SK-N-SH (cell line): ENCODE data around the gene ZCCHC14. TPM values are rescaled to one million over a fixed set of nuclear protein-coding genes. Genes with fewer than 3 reads are reported as not detected.

Source experiments
- CTCF ChIA-PET: fragments of 300-600, 350-600 bp; formaldehyde crosslinking; extraction: SDS; loops from one replicate; lab custom pipeline; 2021; lab: Yijun Ruan, JAX
- POLR2A ChIA-PET: fragments of 350-600 bp; sonication (Branson Sonifier 250); formaldehyde crosslinking; extraction: SDS; loops from one replicate; lab custom pipeline; 2020; ENCODE audit warnings: antibody characterized with exemption, inconsistent platforms; lab: Yijun Ruan, JAX
- DNase-seq: peaks from one replicate; pipeline ENCODE4 v3.0.0; 2012
- H2AFZ ChIP-seq: fragments of 200-600 bp; sonication (generic); 2 replicates; pipeline ENCODE4 v1.8.1; 2016; ENCODE audit warnings: antibody characterized with exemption, mild to moderate bottlenecking, low read depth
- H3F3A ChIP-seq: fragments of 200-600 bp; sonication (generic); replicated peaks from 2 replicates; pipeline ENCODE3; 2016; ENCODE audit warnings: antibody characterized with exemption, mild to moderate bottlenecking; ENCODE audit not compliant: insufficient read depth
- H3K27ac ChIP-seq, 2 experiments: fragments of 200-500 bp in 1 of 2; fragments of 200-600 bp in 1 of 2; sonication (Bioruptor generic) in 1 of 2; sonication (generic), shearing (Covaris generic) in 1 of 2; 2 replicates each; pipeline versions ENCODE4 v1.5.1 to v1.6.1; 2014 to 2016; ENCODE audit warnings: low read depth in 2 of 2, inconsistent platforms in 1 of 2, low read length in 1 of 2, mild to moderate bottlenecking in 1 of 2, mixed read lengths in 1 of 2
- H3K27me3 ChIP-seq: fragments of 200-600 bp; sonication (generic), shearing (Covaris generic); 2 replicates; pipeline ENCODE4 v1.6.1; 2016; ENCODE audit warnings: mixed run types; ENCODE audit not compliant: insufficient read depth
- H3K36me3 ChIP-seq, 2 experiments: fragments of 200-500 bp in 1 of 2; fragments of 200-600 bp in 1 of 2; sonication (Bioruptor generic) in 1 of 2; sonication (generic) in 1 of 2; replicated peaks in 1 of 2; 2 replicates each; pipeline versions ENCODE3 to v1.5.1; 2014 to 2016; ENCODE audit warnings: low read length in 1 of 2, mild to moderate bottlenecking in 1 of 2; ENCODE audit not compliant: insufficient read depth in 2 of 2, control insufficient read depth in 1 of 2
- H3K4me1 ChIP-seq, 2 experiments: fragments of 200-500 bp in 1 of 2; fragments of 200-600 bp in 1 of 2; sonication (Bioruptor generic) in 1 of 2; sonication (generic), shearing (Covaris generic) in 1 of 2; 2 replicates each; pipeline versions ENCODE4 v1.5.1 to v1.6.1; 2014 to 2016; ENCODE audit warnings: low read depth in 1 of 2, low read length in 1 of 2, mixed run types in 1 of 2; ENCODE audit not compliant: insufficient read depth in 2 of 2, control insufficient read depth in 1 of 2
- H3K4me2 ChIP-seq: fragments of 200-600 bp; sonication (generic), shearing (Covaris generic); 2 replicates; pipeline ENCODE4 v1.6.1; 2017; ENCODE audit warnings: mixed run types
- H3K4me3 ChIP-seq, 2 experiments: fragments of 200-500 bp in 1 of 2; fragments of 200-600 bp in 1 of 2; sonication (Bioruptor generic) in 1 of 2; sonication (generic), shearing (Covaris generic) in 1 of 2; 2 replicates each; pipeline versions ENCODE4 v1.5.1 to v1.8.1; 2014 to 2016; ENCODE audit warnings: low read depth in 2 of 2, inconsistent platforms in 1 of 2, low read length in 1 of 2, mild to moderate bottlenecking in 1 of 2, mixed read lengths in 1 of 2, moderate library complexity in 1 of 2
- H3K79me2 ChIP-seq: fragments of 200-600 bp; sonication (generic); 2 replicates; pipeline ENCODE4 v1.8.1; 2017; ENCODE audit warnings: mild to moderate bottlenecking; ENCODE audit not compliant: insufficient read depth
- H3K9ac ChIP-seq: fragments of 200-600 bp; sonication (generic); 2 replicates; pipeline ENCODE4 v1.6.1; 2017; ENCODE audit warnings: mixed run types
- H3K9me2 ChIP-seq: fragments of 200-600 bp; sonication (generic); 2 replicates; pipeline ENCODE4 v1.6.1; 2017; ENCODE audit warnings: mixed run types
- H3K9me3 ChIP-seq: fragments of 200-600 bp; sonication (generic); 2 replicates; pipeline ENCODE4 v1.6.1; 2017; ENCODE audit warnings: mixed run types, mild to moderate bottlenecking, moderate library complexity
- H4K20me1 ChIP-seq: fragments of 200-600 bp; sonication (generic); 2 replicates; pipeline ENCODE4 v1.6.1; 2017; ENCODE audit warnings: mild to moderate bottlenecking, mixed run types; ENCODE audit not compliant: insufficient read depth
- CHD2 ChIP-seq: fragments of 150-350 bp; IDR thresholded peaks from 2 replicates; pipeline ENCODE4 v1.6.1; 2018; ENCODE audit warnings: low read length; ENCODE audit not compliant: partially characterized antibody
- CTCF ChIP-seq: fragments of 200-600 bp; sonication (generic); IDR thresholded peaks from 2 replicates; pipeline ENCODE4 v1.6.1; 2017; ENCODE audit warnings: antibody characterized with exemption, mild to moderate bottlenecking, moderate library complexity
- ELF1 ChIP-seq: IDR thresholded peaks from 2 replicates; pipeline ENCODE4 v1.4.0; 2012
- FOXJ3 ChIP-seq: sonication (generic); formaldehyde crosslinking; IDR thresholded peaks from 2 replicates; pipeline ENCODE4 v1.5.1; 2020; ENCODE audit warnings: mild to moderate bottlenecking, missing genetic modification reagents
- GABPA ChIP-seq: IDR thresholded peaks from 2 replicates; pipeline ENCODE4 v1.4.0; 2012; ENCODE audit warnings: low read depth, mild to moderate bottlenecking
- GATA2 ChIP-seq: sonication (generic); formaldehyde crosslinking; IDR thresholded peaks from 2 replicates; pipeline ENCODE4 v1.5.0; 2020; ENCODE audit warnings: mild to moderate bottlenecking, missing genetic modification reagents
- MAX ChIP-seq: IDR thresholded peaks from 2 replicates; pipeline ENCODE4 v1.4.0; 2012; ENCODE audit warnings: low read depth
- MXI1 ChIP-seq: IDR thresholded peaks from 2 replicates; pipeline ENCODE4 v1.6.1; 2012; ENCODE audit warnings: mild to moderate bottlenecking, low read depth, low read length, improper control_type of control experiment
- NRF1 ChIP-seq: IDR thresholded peaks from 2 replicates; pipeline ENCODE4 v1.6.1; 2012; ENCODE audit warnings: low read depth, mild to moderate bottlenecking, low read length
- PBX3 ChIP-seq: IDR thresholded peaks from 2 replicates; pipeline ENCODE4; 2012
- POLR2AphosphoS5 ChIP-seq: IDR thresholded peaks from 2 replicates; pipeline ENCODE4 v1.6.1; 2012; ENCODE audit warnings: low read depth, low read length
- RCOR1 ChIP-seq: fragments of 150-350 bp; IDR thresholded peaks from 2 replicates; pipeline ENCODE4 v1.6.1; 2017; ENCODE audit warnings: antibody characterized with exemption, low read length
- REST ChIP-seq: IDR thresholded peaks from 2 replicates; pipeline ENCODE4 v1.6.1; 2012; ENCODE audit warnings: mild to moderate bottlenecking, low read depth, low read length, moderate library complexity
- RXRA ChIP-seq: IDR thresholded peaks from 2 replicates; pipeline ENCODE4 v1.4.0; 2012; ENCODE audit warnings: low read depth, mild to moderate bottlenecking, borderline replicate concordance
- TCF12 ChIP-seq: IDR thresholded peaks from 2 replicates; pipeline ENCODE4 v1.4.0; 2012
- TEAD4 ChIP-seq: IDR thresholded peaks from 2 replicates; pipeline ENCODE4 v1.4.0; 2012; ENCODE audit warnings: mild to moderate bottlenecking, borderline replicate concordance; ENCODE audit not compliant: insufficient read depth
- USF1 ChIP-seq: IDR thresholded peaks from 2 replicates; pipeline ENCODE4 v1.4.0; 2012; ENCODE audit warnings: low read depth, borderline replicate concordance
- USF2 ChIP-seq: fragments of 150-350 bp; IDR thresholded peaks from 2 replicates; pipeline ENCODE4 v1.6.1; 2017; ENCODE audit warnings: antibody characterized with exemption, low read length, low read depth, borderline replicate concordance
- YY1 ChIP-seq: IDR thresholded peaks from 2 replicates; pipeline ENCODE4 v1.4.0; 2012; ENCODE audit warnings: low read depth, mild to moderate bottlenecking
- WGBS: methylation state at CpG from one replicate; pipeline ENCODE4 v1.1.6; 2017; ENCODE audit warnings: low lambda C conversion rate; 5-methylcytosine and 5-hydroxymethylcytosine counted together
- polyA plus RNA-seq, 3 experiments: library from polyadenylated mRNA; depleted of rRNA; stranded (reverse); fragments of >200 nt; gene quantifications; 2 replicates each; pipeline ENCODE4 v1.2.3, GENCODE V29; 2012

ZCCHC14 gene
- polyA plus RNA-seq, 1 of the 3 experiments (the other 2 are of a cell fraction): 5.7 TPM

- TF ChIP-seq REST: no peak
- no peak for TF ChIP-seq PBX3
- TF ChIP-seq POLR2AphosphoS5: no peak
- TF ChIP-seq TCF12: no peak
- TF ChIP-seq MXI1: no peak
- TF ChIP-seq GATA2 (CRISPR knock-in tag): no peak
- TF ChIP-seq RXRA: no peak
- TF ChIP-seq USF1: no peak
- TF ChIP-seq CTCF: no peak
- TF ChIP-seq YY1: no peak
Measured at GRCh38 chr16:87540897-87541146, 48.0 kb upstream of the ZCCHC14 start (continued).

GRCh38 chr16:87540072-87540896, 47.5 kb upstream of the ZCCHC14 start:
- Histone ChIP-seq H3F3A (no peaks in the 10 kb centered on the region), H3K9me2 (no peaks in the 10 kb centered on the region), H3K4me3 (no peak overlapping the region), H3K79me2 (no peaks in the 10 kb centered on the region), H3K9ac (no peak overlapping the region), H3K36me3 (no peaks in the 10 kb centered on the region), H3K4me2 (no peak overlapping the region), H3K9me3 (no peaks in the 10 kb centered on the region), H3K4me1 (no peaks in the 10 kb centered on the region; a peak in 1 of 4 replicates), H2AFZ (no peak overlapping the region), H3K27ac (no peak overlapping the region), H3K27me3 (peaks cover 8% of the 10 kb centered on the region; the same call in 1 of the 2 replicates), H4K20me1 (no peaks in the 10 kb centered on the region)
- CTCF ChIA-PET: interaction anchor here (1.1 to 2.5 kb wide), 3 partner anchors 10 to 96 kb away, joined by 4 to 8 read pairs (median 6); no protein-coding TSS in a partner anchor
- 67% methylated on average over 20 of the region's 20 CpGs for WGBS
- POLR2A ChIA-PET: interaction anchor here (0.7 kb wide), 1 partner anchor 49 kb away, joined by 3 read pairs; no protein-coding TSS in a partner anchor
- DNase-seq: no peak
- TF ChIP-seq CTCF (no peak), TEAD4 (no peak), FOXJ3 (CRISPR knock-in tag) (no peak), MAX (no peak), RCOR1 (no peak), USF2 (no peak), NRF1 (no peak), GABPA (no peak), ELF1 (no peak), CHD2 (no peak), TCF12 (no peak)
